Brain microvascular endothelial cell (primary cell): ENCODE measurements around the gene LAX1.

Experiments
- DNase-seq: peaks from one replicate; pipeline ENCODE4 v3.0.0-alpha.2; 2020
- H3K27ac ChIP-seq: fragments of 250-450 bp; sonication (Bioruptor Pico); 2 replicates; pipeline ENCODE4 v1.5.1; 2020; ENCODE audit warnings: mild to moderate bottlenecking, moderate library complexity
- H3K27me3 ChIP-seq: fragments of 250-450 bp; sonication (Bioruptor Pico); replicated peaks from 2 replicates; pipeline ENCODE4 v1.5.1; 2020; ENCODE audit warnings: mild to moderate bottlenecking
- H3K36me3 ChIP-seq: fragments of 250-450 bp; sonication (Bioruptor Pico); replicated peaks from 2 replicates; pipeline ENCODE4 v1.5.1; 2020; ENCODE audit warnings: mild to moderate bottlenecking
- H3K4me3 ChIP-seq: 2 replicates; pipeline ENCODE4 v1.5.1; 2011; ENCODE audit warnings: low read depth, mild to moderate bottlenecking, control low read depth, low read length, moderate library complexity
- CTCF ChIP-seq: IDR thresholded peaks from 2 replicates; pipeline ENCODE4 v1.5.1; 2011; ENCODE audit warnings: low read depth, mild to moderate bottlenecking, moderate library complexity, low read length, control low read depth, inconsistent platforms; ENCODE audit errors: missing control alignments
- in situ Hi-C: cut with HindIII; loops from 2 replicates; pipeline ENCODE4 v1.10.0; 2017; ENCODE audit warnings: low sequenced_read_pairs, low pct_ligation_motif_present

Gene LAX1

GRCh38 chr1:203733009-203733863 is 31.7 kb upstream of the LAX1 start:
- in situ Hi-C loops, result no loop called here
- H3K36me3 ChIP-seq, result peaks cover 20% of the 10 kb centered on the region
- no peak for TF ChIP-seq CTCF
- no peaks in the 10 kb centered on the region for H3K27me3 ChIP-seq
- no peak overlapping the region for H3K4me3 ChIP-seq
- DNase-seq, result no peak
- H3K27ac ChIP-seq, result no peak overlapping the region

GRCh38 chr1:203742436-203742835 is 22.5 kb upstream of the LAX1 start:
- DNase-seq, result peak; percentile 14
- H3K27me3 ChIP-seq, result no peaks in the 10 kb centered on the region
- H3K4me3 ChIP-seq, result no peak overlapping the region
- no peak overlapping the region for H3K27ac ChIP-seq
- H3K36me3 ChIP-seq, result peaks cover 7% of the 10 kb centered on the region
- TF ChIP-seq CTCF, result no peak
- in situ Hi-C loops, result no loop called here

- Histone ChIP-seq H3K27me3 (no peaks in the 10 kb centered on the region), H3K27ac (no peak overlapping the region), H3K4me3 (no peak overlapping the region), H3K36me3 (peaks cover 7% of the 10 kb centered on the region)
- in situ Hi-C loops, result no loop called here
- DNase-seq, result no peak
- TF ChIP-seq CTCF, result no peak
These were observed 21.9 kb upstream of the LAX1 start for GRCh38 chr1:203743091-203743571.

DNA sequence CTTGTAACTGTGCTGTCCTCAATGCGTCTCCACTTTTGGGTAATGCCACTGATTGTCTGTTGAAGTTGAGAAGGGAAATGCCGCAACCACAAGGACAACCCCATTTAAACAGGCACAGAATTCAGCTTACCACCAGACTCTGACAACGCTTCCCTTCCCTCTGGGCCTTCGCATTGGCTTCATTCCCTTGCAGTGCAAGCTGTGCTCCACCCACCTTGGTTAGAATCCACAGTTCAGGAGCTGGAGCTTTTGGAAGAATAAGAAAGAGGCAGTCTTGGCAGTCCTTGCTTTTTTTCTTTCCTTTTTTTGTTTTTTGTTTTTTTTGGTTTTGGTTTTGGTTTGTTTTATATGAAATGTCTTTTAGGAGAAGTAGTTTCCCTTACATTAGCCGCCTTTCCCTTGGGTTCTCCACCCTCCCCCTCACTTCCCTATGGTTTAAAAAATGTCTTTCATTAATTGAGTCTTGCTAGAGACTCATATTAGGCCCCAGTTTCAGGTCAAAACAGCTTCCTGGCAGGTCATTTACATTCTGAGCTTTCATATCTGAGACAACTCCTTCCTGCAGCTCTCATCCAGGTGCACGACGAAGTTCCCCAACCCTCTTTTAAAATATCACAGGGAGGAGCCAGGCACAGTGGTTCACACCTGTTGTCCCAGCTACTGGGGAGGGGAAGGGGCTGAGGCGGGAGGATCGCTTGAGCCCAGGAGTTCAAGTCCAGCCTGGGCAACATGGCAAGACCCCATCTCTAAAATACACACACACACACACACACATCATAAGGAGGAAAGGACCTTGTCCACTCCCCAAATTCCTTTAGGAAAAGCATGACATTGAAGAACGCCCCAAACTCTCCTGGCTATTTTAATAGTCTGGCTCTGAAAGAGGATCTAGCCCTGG is 20.7 kb upstream of the LAX1 start:
- Histone ChIP-seq H3K4me3 (no peak overlapping the region), H3K27me3 (no peaks in the 10 kb centered on the region), H3K36me3 (peaks cover 7% of the 10 kb centered on the region), H3K27ac (no peak overlapping the region)
- in situ Hi-C loops, result no loop called here
- no peak for DNase-seq
- no peak for TF ChIP-seq CTCF

GRCh38 chr1:203746281-203746680 is 18.7 kb upstream of the LAX1 start:
- no peak for TF ChIP-seq CTCF
- H3K27ac ChIP-seq, result no peak overlapping the region
- no peak for DNase-seq
- no peaks in the 10 kb centered on the region for H3K27me3 ChIP-seq
- in situ Hi-C loops, result no loop called here
- H3K36me3 ChIP-seq, result no peaks in the 10 kb centered on the region
- no peak overlapping the region for H3K4me3 ChIP-seq
